HTERT RPE-1 (cell line): ENCODE data around the gene ORC4.

ENCODE experiments used
- in situ Hi-C: fragments of 300-500 bp; cut with MboI; formaldehyde crosslinking; loops from 4 replicates; pipeline ENCODE4 v1.14.3; 2020; ENCODE audit warnings: low sequenced_read_pairs

ORC4 gene

DNA sequence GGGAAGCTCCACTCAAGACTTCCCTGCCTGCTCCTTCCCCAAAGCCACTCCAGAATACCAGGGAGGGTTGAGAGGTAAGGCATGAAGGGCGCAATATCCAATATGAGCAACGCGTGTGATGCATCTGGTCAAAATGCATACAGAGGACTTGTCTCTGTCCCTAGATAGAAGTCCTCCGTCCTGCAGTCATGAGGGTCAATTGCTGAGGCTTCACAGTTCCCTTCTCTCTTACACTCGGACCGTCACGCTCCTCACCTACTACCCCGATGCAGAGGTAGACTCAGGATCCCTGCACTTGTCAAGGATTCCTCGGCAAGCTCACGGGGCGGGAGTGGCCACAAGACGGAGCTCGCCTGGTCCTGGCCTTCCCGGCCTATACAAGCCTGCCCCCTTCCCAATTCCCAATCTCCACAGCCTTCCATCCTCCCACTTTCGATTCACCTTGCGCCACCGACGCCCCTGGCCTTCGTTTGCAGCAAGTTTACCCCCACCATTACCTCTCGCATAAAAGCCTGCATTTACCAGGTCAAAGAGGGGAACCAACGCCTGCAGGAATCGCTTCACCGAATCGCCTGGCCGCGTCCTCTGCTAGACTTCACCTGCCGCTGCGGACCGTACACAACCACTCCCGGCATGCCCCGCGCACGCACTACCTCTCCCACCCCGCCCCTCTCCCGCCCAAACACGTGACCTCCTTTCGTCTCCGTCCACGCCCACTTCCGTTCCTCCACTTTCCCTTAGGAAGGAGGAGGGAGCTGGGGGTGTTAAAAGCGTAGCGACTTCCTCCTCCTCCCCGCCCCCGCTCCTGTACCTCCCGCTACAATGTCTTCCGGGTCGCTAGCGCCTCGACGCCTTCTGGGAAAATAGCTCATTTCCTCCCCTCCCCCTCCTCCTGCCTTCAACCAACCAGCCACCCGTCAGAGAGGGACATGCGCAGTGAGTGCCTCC lies at the start of gene ORC4:
ORC4 (minus strand) TSS at position 627 of the 948 bp plus-strand sequence. CDS start 44,779 bp downstream, outside the sequence.
- in situ Hi-C loops = no loop called here

GRCh38 chr2:148067801-148068200 lies 47.3 kb upstream of the ORC4 start:
- in situ Hi-C loops = no loop called here

DNA sequence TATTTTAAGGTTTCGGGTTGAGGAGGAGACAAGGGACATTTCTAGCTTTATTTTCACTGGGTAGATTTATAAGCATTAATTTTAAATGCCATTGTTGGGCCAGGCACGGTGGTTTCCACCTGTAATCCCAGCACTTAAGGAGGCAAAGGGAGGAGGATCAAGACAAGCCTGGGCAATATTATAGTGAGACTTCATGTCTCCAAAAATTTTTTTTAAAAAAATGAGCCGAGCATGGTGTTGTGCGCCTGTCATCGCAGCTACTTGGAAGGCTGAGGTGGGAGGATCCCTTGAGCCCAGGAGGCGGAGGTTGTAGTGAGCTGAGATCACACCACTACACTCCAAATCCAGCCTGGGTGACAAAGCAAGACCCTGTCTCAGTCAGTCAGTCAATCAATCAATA lies 45.4 kb upstream of the ORC4 start:
- in situ Hi-C loops = no loop called here

DNA sequence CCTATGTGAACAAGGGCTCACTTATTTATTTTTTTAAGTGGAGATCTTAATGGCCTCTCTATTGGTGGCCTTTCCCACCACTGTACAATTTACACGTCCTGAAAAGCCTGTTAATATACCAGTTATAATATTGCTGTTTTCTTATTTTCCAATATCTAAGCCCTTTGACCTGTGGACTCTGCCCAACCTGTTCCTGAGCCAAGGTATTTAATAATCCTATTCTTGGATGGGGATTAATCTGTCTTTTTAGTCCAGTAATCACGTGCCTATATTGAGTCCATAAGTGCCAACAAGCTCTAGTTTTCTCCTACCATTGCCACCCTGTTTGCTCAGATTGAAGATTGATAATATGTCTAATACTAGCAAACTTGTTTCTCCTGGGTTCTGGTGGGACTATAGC lies 43.1 kb upstream of the ORC4 start:
- in situ Hi-C loops = no loop called here

- in situ Hi-C loops = no loop called here
Observed at GRCh38 chr2:148058641-148059040, 38.1 kb upstream of the ORC4 start.

DNA sequence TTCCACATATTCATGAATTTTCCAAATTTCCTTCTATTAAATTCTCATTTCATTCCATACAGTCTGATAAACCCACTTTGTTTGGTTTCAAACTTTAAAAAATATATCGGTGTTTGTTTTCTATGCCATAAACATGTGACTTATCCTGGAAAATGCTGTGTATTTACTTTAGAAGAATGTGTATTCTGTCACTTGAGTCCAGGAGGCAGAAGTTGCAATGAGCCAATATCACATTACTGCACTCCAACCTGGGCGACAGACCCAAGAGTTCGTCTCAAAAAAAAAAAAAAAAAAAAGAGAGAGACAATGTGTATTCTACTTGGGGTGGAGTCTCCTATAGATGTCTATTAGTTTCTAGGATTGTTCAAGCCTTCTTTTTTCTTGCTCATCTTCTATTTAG lies 32.1 kb upstream of the ORC4 start:
- in situ Hi-C loops = no loop called here

- in situ Hi-C loops = no loop called here
Observed at GRCh38 chr2:148049284-148049683, 28.7 kb upstream of the ORC4 start.

- in situ Hi-C loops = no loop called here
Observed at GRCh38 chr2:148048475-148049221, 28.1 kb upstream of the ORC4 start.

- in situ Hi-C loops = no loop called here
Observed at GRCh38 chr2:148046802-148047201, 26.3 kb upstream of the ORC4 start.

DNA sequence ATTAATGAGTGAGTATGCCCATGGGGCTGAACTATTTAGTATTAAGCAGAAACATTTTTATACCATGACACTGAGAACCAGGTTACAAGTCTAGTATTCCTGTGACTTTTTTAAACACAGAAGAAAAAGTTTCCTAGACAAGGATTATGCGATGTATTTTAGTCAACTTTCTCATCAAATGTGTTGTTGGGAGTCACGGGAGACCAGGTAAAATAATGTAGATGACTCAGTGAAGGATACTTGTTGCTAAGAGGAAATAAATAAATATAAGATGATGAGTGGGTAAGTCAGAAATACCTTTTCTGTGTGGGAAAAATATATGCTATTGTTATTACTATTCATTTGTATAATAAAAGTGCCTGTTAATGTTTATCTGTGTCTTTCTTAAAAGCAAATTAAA lies 23.8 kb upstream of the ORC4 start:
- in situ Hi-C loops = no loop called here

DNA sequence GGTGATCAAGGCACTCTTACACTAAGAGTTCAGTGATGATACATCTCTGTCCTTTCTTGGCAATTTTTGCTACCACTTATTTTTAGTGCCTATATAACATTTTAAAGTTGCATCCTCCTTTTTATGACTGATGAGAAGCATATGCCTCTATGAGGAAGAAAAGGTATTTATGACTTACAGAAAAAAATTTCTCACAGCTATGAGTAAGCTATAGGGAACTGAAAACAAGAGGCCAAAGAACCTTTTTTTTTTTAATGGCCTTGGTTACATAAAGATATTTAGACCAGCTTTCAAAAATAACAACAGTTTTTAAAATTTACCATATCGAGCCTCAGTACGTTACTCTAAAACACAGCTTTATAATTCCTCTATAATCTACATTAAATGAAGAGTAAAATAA lies 21.7 kb upstream of the ORC4 start:
- in situ Hi-C loops = no loop called here

GRCh38 chr2:148039783-148040182 lies 19.2 kb upstream of the ORC4 start:
- in situ Hi-C loops = no loop called here

GRCh38 chr2:148032215-148032614 lies 11.7 kb upstream of the ORC4 start:
- in situ Hi-C loops = no loop called here

DNA sequence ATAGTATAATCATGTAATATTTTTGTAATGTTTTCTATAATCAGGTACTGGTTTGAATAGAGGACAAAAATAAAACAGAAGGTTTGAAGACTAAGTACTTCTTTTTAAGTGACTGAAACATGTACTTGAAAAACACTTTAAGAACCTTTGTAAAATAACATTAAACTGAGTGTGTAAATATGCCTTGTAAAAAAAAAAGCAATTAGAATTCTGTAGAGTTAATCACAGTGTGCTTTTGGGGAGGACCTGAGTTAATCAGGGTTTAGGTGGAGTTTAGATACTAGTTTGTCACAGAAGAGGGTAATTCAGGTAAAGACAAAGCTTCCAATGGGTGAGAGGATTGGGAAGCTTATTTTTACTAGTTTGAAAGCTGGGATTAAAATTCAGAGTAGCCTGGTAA lies 10.6 kb upstream of the ORC4 start:
- in situ Hi-C loops = no loop called here

DNA sequence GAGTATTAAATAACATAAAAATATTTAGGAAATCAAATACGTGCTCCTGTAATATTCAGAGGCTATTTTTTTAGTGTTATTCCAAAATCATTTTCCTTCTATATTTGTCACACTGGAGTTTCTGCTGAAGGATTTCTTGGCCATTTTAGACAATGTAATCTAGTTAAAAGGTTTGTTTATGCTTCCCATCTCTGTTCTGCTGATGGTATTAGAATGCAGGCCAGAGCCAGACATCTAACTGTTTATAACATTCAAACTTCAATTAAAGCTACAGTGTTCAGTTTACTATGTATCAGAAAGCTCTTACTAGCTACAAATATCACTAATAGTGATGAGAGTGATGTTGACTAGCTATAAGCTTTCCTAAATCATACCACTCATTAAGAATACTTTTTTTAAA lies 8.2 kb upstream of the ORC4 start:
- in situ Hi-C loops = no loop called here

GRCh38 chr2:148027822-148028221 lies 7.3 kb upstream of the ORC4 start:
- in situ Hi-C loops = no loop called here

GRCh38 chr2:148026573-148026972 lies 6.0 kb upstream of the ORC4 start:
- in situ Hi-C loops = no loop called here

GRCh38 chr2:148023861-148024260 lies 3.3 kb upstream of the ORC4 start:
- in situ Hi-C loops = no loop called here

DNA sequence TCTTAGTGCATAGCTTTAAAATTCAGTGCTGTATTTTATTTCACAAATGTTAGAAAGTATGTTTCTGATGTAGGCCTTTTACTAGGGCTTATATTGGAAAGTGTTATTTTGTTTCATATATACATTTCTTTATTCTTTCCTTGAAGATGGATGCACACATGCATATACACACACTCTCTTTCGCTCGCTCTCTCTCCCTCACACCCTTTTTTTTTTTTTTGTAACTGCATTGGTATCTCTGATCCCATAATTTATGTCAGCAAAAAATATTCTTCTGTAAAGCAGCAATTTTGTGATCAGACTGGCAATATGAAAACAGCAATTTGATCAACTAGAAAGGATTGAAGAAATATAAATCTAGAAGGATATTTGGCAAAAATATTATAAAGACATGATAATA lies 2.3 kb upstream of the ORC4 start:
- in situ Hi-C loops = no loop called here

GRCh38 chr2:148022351-148022750 lies 1.8 kb upstream of the ORC4 start:
- in situ Hi-C loops = no loop called here

- in situ Hi-C loops = no loop called here
Observed at GRCh38 chr2:148021886-148022285, 1.3 kb upstream of the ORC4 start.
